Ovary (tissue), 3 donors: ENCODE results near the gene LIN28B.

Experiments used
- CTCF ChIP-seq, 3 donors: fragments of 450-650 bp in 2 of 3; fragments of 200-600 bp in 1 of 3; IDR thresholded peaks; one replicate each; pipeline versions ENCODE4 v1.5.1 to v1.8.0; 2016 to 2022; ENCODE audit warnings: antibody characterized with exemption in 3 of 3, mild to moderate bottlenecking in 1 of 3
- POLR2A ChIP-seq: fragments of 450-650 bp; IDR thresholded peaks from one replicate; pipeline ENCODE4 v1.6.1; 2017; ENCODE audit warnings: antibody characterized with exemption, mild to moderate bottlenecking, moderate library complexity
- donor health status: DM: no; HTN: no; CAD: no.

GRCh38 chr6:104930939-104931338 lies 26.0 kb upstream of the LIN28B start:
- TF ChIP-seq CTCF (IDR thresholded peaks at IDR 0.05) (no peak), POLR2A (no peak)
